K562 (cell line): ENCODE results near the gene MEIOB. TPM values are rescaled to one million over a fixed set of nuclear protein-coding genes. Genes with fewer than 3 reads are reported as not detected.

ENCODE experiments used
- DMBX1 ChIP-seq: fragments of 250-450 bp; sonication (Bioruptor Pico); IDR thresholded peaks from 2 replicates; pipeline ENCODE4 v1.8.0; 2022; ENCODE audit warnings: inconsistent platforms, mild to moderate bottlenecking, moderate library complexity, borderline replicate concordance
- HMGN3 ChIP-seq: IDR thresholded peaks from 2 replicates; pipeline ENCODE4 v1.6.1; 2011; ENCODE audit warnings: borderline replicate concordance, low read depth, mild to moderate bottlenecking, mixed read lengths, low read length; ENCODE audit not compliant: insufficient read length; ENCODE audit errors: extremely low read depth
- NR1H2 ChIP-seq: sonication (generic); formaldehyde crosslinking; IDR thresholded peaks from 2 replicates; pipeline ENCODE4 v1.4.0; 2020; ENCODE audit warnings: mild to moderate bottlenecking, missing genetic modification reagents
- PCBP1 ChIP-seq: fragments of 200-400 bp; formaldehyde crosslinking; IDR thresholded peaks from 2 replicates; pipeline ENCODE4 v1.6.1; 2018; ENCODE audit warnings: mild to moderate bottlenecking, low read depth, low read length; ENCODE audit not compliant: poor library complexity, severe bottlenecking
- SMAD4 ChIP-seq: fragments of 250-450 bp; sonication (Bioruptor Pico); conservative IDR thresholded peaks from 2 replicates; pipeline ENCODE4 v1.8.0; 2021; ENCODE audit warnings: inconsistent platforms, mild to moderate bottlenecking, moderate library complexity
- SMARCA4 ChIP-seq: fragments of 450-650 bp; IDR thresholded peaks from 2 replicates; pipeline ENCODE4 v1.6.1; 2016
- STAG1 ChIP-seq: sonication (generic); formaldehyde crosslinking; IDR thresholded peaks from 2 replicates; pipeline ENCODE4 v1.5.0; 2020; ENCODE audit warnings: missing genetic modification reagents, borderline replicate concordance
- YBX1 ChIP-seq: fragments of 450-650 bp; IDR thresholded peaks from 2 replicates; pipeline ENCODE4 v1.7.1; 2016; ENCODE audit warnings: mild to moderate bottlenecking
- ZBTB5 ChIP-seq: fragments of 450-650 bp; IDR thresholded peaks from 2 replicates; pipeline ENCODE4 v1.6.1; 2017; ENCODE audit warnings: antibody characterized with exemption
- ZNF140 ChIP-seq: fragments of 250-450 bp; sonication (Bioruptor Pico); IDR thresholded peaks from 2 replicates; pipeline ENCODE4 v1.8.0; 2021; ENCODE audit warnings: moderate library complexity, mild to moderate bottlenecking, inconsistent platforms
- ZNF175 ChIP-seq: fragments of 200-800 bp; sonication (Bioruptor generic); IDR thresholded peaks from 2 replicates; pipeline ENCODE4 v1.6.1; 2016; ENCODE audit warnings: low read depth, mild to moderate bottlenecking, missing genetic modification characterization, missing compliant biosample characterization
- ZNF282 ChIP-seq: sonication (generic); formaldehyde crosslinking; IDR thresholded peaks from 2 replicates; pipeline ENCODE4 v1.8.1; 2023; ENCODE audit warnings: missing genetic modification reagents
- ZNF347 ChIP-seq: fragments of 450-650 bp; formaldehyde crosslinking; IDR thresholded peaks from 2 replicates; pipeline ENCODE4 v1.4.0; 2020; ENCODE audit warnings: low read depth, mild to moderate bottlenecking, moderate library complexity
- ZNF644 ChIP-seq: fragments of 200-800 bp; sonication (Bioruptor generic); IDR thresholded peaks from 2 replicates; pipeline ENCODE4 v1.6.1; 2016; ENCODE audit warnings: low read depth, missing genetic modification characterization, missing compliant biosample characterization
- ZNF75A ChIP-seq: fragments of 450-650 bp; formaldehyde crosslinking; IDR thresholded peaks from 2 replicates; pipeline ENCODE4 v1.4.0; 2020; ENCODE audit warnings: mild to moderate bottlenecking
- polyA plus RNA-seq, 8 experiments: library from polyadenylated mRNA; depleted of rRNA in 4 of 8; stranded (reverse) in 5 of 8; unstranded in 3 of 8; fragments of >200 nt; fragmentation: Nextera tagmentation in 2 of 8; fragmentation: Illumina TruSeq in 1 of 8; extraction: Ambion mirVana in 2 of 8; extraction: Trizol in 1 of 8; gene quantifications; 2 replicates each; pipeline versions ENCODE4 v1.2.1 to v1.2.3, GENCODE V29; 2011 to 2014; ENCODE audit warnings: inconsistent platforms in 1 of 8, missing spikeins in 1 of 8
- total RNA-seq, 7 experiments: library from RNA; depleted of rRNA in 6 of 7; stranded (reverse); fragments of >200 nt in 6 of 7; fragmentation: Illumina TruSeq in 2 of 7; extraction: Trizol in 2 of 7; gene quantifications; 2 replicates each; pipeline versions ENCODE4 v1.2.1 to v1.2.3, GENCODE V29; 2011 to 2021; ENCODE audit warnings: low replicate concordance in 1 of 7
- TF ChIP-seq, protein P1 (sequence below): fragments of 450-650 bp; formaldehyde crosslinking; IDR thresholded peaks from 2 replicates; pipeline ENCODE4 v1.4.0; 2020; ENCODE audit warnings: mild to moderate bottlenecking, mixed read lengths
- TF ChIP-seq, protein P2 (sequence below): conservative IDR thresholded peaks from 2 replicates; pipeline ENCODE4 v1.6.1; 2011; ENCODE audit warnings: low read depth, mild to moderate bottlenecking, low read length; ENCODE audit not compliant: control insufficient read depth
- TF ChIP-seq, protein P3 (sequence below): sonication (generic); formaldehyde crosslinking; IDR thresholded peaks from 2 replicates; pipeline ENCODE4 v1.8.0; 2022; ENCODE audit warnings: mild to moderate bottlenecking, low read depth, missing genetic modification reagents
- TF ChIP-seq, protein P4 (sequence below): sonication (generic); formaldehyde crosslinking; IDR thresholded peaks from 2 replicates; pipeline ENCODE4 v1.8.1; 2023; ENCODE audit warnings: mild to moderate bottlenecking, missing genetic modification reagents

The MEIOB gene
- total and polyA plus RNA-seq, 9 of the 15 experiments (the other 6 are each of a cell fraction or from before 2014, with no cell fraction given) = 25.4 to 203 (median 97.6) TPM

GRCh38 chr16:1812732-1813163 is 59.2 kb downstream of the MEIOB start (continued):
- TF ChIP-seq, protein P1, sequence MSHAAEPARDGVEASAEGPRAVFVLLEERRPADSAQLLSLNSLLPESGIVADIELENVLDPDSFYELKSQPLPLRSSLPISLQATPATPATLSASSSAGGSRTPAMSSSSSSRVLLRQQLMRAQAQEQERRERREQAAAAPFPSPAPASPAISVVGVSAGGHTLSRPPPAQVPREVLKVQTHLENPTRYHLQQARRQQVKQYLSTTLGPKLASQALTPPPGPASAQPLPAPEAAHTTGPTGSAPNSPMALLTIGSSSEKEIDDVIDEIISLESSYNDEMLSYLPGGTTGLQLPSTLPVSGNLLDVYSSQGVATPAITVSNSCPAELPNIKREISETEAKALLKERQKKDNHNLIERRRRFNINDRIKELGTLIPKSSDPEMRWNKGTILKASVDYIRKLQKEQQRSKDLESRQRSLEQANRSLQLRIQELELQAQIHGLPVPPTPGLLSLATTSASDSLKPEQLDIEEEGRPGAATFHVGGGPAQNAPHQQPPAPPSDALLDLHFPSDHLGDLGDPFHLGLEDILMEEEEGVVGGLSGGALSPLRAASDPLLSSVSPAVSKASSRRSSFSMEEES (CRISPR knock-in tag) = no peak
- TF ChIP-seq NR1H2 (CRISPR knock-in tag) (no peak), DMBX1 (CRISPR knock-in tag) (no peak), ZNF644 (tag) (no peak), ZNF282 (CRISPR knock-in tag) (no peak), STAG1 (CRISPR knock-in tag) (peak; percentile 61; the same call in 1 of the 2 replicates), HMGN3 (peak; percentile 37), PCBP1 (no peak), ZNF140 (CRISPR knock-in tag) (no peak), ZNF75A (CRISPR knock-in tag) (no peak), SMAD4 (CRISPR knock-in tag) (no peak), ZNF175 (CRISPR knock-in tag) (no peak), ZBTB5 (no peak), YBX1 (no peak), SMARCA4 (no peak), ZNF347 (CRISPR knock-in tag) (no peak)
- TF ChIP-seq, protein P2, sequence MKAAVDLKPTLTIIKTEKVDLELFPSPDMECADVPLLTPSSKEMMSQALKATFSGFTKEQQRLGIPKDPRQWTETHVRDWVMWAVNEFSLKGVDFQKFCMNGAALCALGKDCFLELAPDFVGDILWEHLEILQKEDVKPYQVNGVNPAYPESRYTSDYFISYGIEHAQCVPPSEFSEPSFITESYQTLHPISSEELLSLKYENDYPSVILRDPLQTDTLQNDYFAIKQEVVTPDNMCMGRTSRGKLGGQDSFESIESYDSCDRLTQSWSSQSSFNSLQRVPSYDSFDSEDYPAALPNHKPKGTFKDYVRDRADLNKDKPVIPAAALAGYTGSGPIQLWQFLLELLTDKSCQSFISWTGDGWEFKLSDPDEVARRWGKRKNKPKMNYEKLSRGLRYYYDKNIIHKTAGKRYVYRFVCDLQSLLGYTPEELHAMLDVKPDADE = peak; percentile 46; the same call in 1 of the 2 replicates
- TF ChIP-seq, protein P3, sequence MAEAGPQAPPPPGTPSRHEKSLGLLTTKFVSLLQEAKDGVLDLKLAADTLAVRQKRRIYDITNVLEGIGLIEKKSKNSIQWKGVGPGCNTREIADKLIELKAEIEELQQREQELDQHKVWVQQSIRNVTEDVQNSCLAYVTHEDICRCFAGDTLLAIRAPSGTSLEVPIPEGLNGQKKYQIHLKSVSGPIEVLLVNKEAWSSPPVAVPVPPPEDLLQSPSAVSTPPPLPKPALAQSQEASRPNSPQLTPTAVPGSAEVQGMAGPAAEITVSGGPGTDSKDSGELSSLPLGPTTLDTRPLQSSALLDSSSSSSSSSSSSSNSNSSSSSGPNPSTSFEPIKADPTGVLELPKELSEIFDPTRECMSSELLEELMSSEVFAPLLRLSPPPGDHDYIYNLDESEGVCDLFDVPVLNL (CRISPR knock-in tag) = no peak
- TF ChIP-seq, protein P4, sequence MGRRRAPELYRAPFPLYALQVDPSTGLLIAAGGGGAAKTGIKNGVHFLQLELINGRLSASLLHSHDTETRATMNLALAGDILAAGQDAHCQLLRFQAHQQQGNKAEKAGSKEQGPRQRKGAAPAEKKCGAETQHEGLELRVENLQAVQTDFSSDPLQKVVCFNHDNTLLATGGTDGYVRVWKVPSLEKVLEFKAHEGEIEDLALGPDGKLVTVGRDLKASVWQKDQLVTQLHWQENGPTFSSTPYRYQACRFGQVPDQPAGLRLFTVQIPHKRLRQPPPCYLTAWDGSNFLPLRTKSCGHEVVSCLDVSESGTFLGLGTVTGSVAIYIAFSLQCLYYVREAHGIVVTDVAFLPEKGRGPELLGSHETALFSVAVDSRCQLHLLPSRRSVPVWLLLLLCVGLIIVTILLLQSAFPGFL (CRISPR knock-in tag) = no peak
